Measurements from ENCODE around the gene ARMH3.

ARMH3 gene

GRCh38 chr10:101935431-101935830 is 120.5 kb downstream of the ARMH3 start:
- no peak for DNase-seq

DNA sequence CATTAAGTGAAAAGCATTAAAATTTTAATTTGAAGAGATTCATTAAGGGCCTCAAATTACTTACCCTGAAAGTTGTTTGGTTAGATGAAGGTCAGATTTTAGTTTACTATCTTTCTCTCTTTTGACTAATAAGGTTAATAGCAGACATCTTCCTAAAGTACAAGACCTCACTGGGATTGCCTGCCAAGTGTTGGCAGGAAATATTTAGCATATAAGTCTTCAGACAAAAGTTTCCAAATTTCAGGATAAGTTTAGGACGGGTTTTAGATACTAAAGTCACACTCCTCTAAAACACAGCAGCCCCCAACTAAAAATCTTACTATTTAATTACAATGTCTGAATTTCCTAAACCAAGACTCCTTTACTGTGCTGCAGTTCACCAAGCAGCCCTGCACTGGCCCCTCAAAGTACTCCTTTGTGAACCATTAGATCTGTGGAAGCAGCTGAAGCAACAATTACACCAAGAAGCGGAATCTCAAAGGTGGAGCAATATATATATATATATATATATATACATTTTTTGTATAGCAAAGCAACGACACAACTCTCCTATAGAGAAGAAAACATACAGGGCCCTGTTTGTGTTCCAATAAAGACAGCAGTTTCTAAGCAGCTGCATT is 121.2 kb downstream of the ARMH3 start:
- no peak for DNase-seq

- no peak for DNase-seq
Measured at GRCh38 chr10:101933976-101934375, 122.0 kb downstream of the ARMH3 start.

- no peak for DNase-seq
Measured at GRCh38 chr10:101932183-101932582, 123.8 kb downstream of the ARMH3 start.

GRCh38 chr10:101925027-101925426 is 130.9 kb downstream of the ARMH3 start:
- DNase-seq: no peak

DNA sequence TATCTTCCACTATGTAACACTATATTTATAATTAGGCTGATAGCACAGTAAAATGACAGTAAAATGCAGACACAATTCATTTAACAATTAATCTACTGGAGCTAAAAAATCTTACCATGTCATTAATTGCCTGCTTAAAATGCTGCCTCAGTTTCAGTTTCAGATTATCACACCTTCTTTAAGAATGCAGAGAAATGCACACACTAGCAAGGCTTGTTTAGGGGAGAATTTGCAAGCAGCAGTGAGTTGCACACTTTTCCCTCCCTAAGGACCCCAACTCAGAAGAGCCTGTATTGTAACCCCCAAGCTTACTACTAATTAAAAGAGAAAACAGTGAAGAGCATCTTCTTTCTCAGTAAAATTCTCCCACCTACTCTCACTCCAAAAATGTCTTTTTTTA is 132.7 kb downstream of the ARMH3 start:
- no peak for DNase-seq

GRCh38 chr10:101922846-101923245 is 133.1 kb downstream of the ARMH3 start:
- DNase-seq: no peak

DNA sequence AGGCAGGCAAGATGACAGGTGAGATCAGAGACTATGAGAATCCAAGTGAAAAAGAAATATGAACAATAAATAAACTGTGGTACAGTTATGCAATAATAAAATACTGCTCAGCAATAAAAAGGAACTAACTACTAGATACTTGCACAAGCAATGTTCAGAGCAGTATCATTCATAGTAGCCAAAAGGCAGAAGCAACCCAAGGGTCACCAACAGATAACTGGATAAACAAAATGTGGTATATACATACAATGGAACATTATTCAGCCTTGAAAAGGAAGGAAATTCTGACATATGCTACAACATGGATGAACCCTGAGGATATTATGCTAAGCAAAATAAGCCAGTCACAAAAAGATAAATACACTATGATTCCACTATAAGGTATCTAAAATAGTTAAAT is 135.4 kb downstream of the ARMH3 start:
- DNase-seq: no peak

DNA sequence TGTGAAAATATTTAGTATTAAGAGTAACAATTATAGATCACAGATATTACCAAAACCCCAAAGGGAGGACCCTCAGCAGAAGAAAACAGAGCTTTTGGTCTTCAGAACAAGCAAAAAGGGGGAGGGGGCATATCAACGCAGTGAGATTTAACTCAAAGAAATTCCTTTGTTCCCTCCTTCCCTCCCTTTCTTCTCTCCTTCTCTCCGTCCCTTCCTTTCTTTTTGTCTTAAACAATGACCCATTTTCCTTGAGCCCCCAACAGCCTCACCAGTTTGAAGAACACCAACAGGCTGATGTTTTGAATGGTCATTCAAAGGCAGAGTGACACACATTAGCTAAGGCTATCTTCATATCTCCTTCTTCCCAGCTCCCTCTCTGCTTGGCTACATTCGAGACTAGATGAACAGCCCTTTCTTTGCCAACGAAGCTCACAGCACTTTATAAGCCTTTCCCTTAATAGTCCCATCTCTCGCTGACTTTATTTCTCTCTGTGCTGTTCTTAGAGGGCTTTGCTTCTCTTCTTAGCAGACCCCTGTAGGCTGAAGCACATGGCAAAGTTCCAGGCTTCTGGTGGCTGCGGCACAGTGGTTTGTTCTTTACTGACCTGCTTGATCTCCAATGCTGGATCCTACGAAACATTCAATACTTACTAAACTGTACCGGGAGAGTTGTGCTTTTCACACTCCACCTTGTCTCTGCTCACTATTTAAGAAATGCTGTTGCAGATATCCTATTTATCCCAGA is 136.8 kb downstream of the ARMH3 start:
- DNase-seq: no peak

GRCh38 chr10:101912561-101913179 is 143.3 kb downstream of the ARMH3 start:
- DNase-seq: no peak

- DNase-seq: no peak
Measured at GRCh38 chr10:101906586-101907183, 149.3 kb downstream of the ARMH3 start.

DNA sequence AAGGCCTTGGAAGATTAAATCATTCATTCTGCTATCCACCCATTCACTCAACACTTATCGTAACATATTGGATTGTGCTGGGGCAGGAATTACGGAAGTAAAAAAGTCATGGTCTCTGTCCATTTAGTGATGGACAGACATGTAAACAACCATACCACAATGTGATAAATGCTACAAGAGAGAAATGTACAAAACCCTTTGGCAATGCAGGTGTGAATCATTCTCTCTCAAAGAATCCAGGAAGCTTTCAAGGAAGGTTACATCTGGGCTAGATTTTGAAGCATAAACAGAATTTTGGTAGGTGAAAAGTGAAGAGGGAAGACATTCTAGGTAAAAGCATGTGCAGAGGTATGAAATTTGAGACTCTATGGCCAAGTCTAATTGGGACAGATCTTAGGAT is 150.7 kb downstream of the ARMH3 start:
- no peak for DNase-seq

DNA sequence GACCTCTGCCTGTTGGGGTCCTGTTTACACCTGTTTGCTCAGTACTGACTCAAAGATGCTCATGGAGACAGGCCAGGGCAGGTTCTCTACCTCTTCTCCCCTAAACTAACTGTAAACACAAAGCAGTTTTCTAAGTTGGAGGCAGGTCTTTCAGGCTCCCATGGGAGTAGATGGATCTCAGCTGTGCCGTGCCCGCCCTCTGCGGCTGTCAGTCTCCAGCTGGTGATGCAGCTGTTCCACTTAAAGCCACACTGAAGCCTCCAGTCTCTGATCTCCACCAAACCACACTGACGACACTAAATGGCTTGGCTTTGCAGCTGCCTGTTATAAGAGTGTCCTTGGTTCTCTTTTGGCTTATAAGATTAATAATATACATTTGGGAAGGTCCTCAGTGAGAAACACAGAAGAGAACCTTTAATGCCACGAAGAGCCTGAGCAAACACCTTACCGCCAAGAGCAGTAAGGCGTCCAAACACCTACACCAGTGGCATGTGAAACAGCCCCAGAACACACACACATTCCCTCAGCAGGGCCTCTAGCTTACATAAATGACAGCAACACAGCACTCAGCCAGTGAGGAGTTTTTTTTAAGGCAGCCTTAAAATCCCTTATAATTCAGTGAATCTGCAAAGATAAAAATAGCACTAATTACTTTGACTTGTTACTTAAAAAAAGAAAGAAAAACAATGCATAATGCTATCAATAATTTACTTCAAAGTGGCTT is 152.0 kb downstream of the ARMH3 start:
- no peak for DNase-seq

GRCh38 chr10:101902820-101903145 is 153.2 kb downstream of the ARMH3 start:
- no peak for DNase-seq

DNA sequence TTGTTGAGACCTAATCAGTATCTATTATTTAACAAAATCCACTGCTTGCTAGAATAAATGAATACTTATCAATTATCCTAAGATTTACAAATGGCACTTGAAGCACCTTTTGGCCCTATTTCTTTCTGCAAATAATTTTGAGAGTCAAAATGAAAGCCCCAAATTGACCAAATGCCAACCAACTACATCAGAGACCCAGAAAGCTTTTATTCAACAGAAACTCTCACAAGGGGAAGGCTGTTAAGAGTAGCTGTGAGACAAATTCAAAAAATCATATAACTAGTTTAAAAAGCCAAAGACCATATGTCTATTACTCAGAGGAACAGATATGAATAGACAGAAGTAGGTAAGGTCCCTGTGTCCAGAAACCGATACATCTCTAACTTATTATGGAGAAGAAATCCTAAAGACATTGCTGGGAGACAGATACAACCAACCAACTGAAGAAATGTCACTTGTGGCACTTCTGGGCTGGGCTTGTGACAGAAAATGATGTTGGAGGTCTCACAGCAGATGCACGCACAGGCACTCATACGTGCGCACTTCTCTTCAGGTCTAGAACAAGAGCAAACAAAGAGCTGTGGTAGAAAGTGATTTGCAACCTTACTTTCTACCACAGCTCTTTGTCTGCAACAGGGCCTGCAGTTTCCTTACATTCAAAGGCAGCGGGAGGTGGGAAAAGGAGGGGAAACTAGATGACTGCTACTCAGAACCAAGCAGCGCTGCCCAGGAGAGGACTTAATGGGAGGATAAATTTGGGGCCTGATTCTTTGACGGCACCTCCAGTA is 153.7 kb downstream of the ARMH3 start:
- DNase-seq: no peak

GRCh38 chr10:101901340-101901739 is 154.6 kb downstream of the ARMH3 start:
- no peak for DNase-seq

GRCh38 chr10:101897633-101898032 is 158.3 kb downstream of the ARMH3 start:
- DNase-seq: peak; percentile 35

DNA sequence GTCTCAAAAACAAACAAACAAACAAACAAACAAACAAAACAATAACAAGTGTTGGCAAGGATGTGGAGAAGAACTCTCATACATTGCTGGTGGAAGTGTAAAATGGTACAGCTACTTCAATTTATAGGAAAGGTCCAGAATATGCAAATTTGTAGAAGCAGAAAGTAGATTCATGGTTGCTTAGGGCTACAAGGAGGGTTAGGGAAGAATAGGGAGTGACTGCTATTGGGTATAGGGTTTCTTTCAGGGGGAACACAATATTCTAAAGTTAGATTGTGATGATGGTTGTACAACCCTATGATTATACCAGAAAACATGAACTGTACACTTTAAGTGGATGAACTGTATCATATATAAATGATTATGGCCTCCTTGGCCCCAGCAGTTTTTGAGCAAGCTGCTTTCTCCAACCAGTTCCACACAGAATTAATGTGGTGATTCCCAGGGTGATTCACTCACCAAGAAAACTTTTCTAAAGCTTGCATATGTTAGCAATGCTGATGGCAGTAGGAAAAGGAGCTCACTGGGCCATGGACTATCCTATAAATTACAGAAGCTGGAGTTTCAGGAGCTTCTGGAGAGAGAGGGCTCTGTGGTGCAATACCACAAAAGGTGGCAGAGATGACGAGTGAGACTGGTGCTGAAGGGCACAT is 159.6 kb downstream of the ARMH3 start:
- no peak for DNase-seq

DNA sequence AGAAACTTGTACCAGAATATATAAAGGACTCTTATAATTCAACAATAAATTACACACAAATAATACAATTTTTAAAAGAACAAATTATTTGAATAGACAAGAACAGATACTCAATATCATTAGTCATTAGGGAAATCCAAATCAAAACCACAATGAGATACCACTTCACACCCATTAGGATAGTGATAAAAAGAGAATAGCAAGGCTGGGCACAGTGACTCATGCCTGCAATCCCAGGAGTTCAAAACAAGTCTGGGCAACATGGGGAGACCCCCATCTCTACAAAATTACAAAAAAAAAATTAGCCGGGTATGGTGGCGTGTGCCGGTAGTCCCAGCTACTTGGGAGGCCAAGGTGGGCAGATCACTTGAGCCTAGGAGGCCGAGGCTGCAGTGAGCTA is 160.2 kb downstream of the ARMH3 start:
- no peak for DNase-seq

- no peak for DNase-seq
Measured at GRCh38 chr10:101894742-101895141, 161.2 kb downstream of the ARMH3 start.

DNA sequence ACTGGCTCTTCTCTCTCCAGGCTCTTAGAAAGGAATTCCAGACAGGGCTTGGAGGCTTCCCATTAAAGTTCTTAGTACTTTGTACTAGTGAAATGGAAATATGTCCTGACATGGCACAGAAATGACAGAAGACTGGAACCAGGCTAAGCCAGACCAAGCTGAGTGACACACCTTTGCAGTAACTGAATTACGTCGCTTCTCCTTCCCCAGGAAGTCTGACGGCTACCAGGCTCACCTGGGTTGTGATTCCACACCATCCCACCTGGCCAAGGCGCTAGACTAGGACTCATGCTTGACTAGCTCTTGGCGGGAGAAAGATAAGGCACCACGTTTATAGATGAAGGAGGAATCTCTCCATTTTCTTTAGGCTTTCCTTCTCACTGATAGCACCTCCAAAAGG is 161.7 kb downstream of the ARMH3 start:
- DNase-seq: no peak

DNA sequence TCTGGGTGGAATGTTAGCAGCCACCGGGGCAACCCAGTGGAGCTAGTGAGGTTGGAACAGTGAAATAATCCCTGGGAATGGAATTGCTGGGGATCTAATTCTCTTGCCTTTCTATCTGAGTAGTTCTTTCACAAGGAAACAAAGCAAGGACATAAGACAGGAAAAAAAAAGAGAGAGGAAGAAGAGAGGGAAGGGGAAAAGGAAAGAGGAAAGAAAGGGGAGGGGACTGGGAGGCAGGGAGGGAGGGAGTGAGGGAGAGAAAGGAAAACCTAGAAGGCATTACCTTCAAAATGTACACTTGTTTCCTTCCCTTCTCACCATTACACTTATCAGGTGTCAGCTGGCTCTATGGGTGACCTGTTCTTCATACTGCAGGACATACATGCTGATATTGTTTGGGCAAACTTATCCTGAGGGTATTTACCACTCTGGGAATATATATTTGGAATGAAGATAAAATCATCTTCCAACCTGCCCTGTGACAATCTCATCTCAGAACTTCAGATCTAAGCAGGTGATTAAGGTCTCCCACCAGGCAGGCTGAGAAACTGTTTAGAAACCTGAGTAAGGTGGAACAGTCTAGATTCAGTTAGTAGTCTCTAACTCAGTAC is 162.4 kb downstream of the ARMH3 start:
- DNase-seq: no peak
